Tibial nerve (tissue), 4 donors: ENCODE measurements around the gene PXT1. TPM values are rescaled to one million over a fixed set of nuclear protein-coding genes. Genes with fewer than 3 reads are reported as not detected.

Source experiments
- DNase-seq, 2 donors: peaks; one replicate each; pipeline ENCODE4 v3.0.0-alpha.2; 2019; ENCODE audit warnings: low spot score in 2 of 2
- H3K27ac ChIP-seq, 4 donors: fragments of 200-600 bp; sonication (generic) in 3 of 4; one replicate each; pipeline ENCODE4 v1.5.1; 2017 to 2019; ENCODE audit warnings: mild to moderate bottlenecking in 1 of 4
- H3K27me3 ChIP-seq, 2 donors: fragments of 200-600 bp; sonication (generic) in 1 of 2; one replicate each; pipeline versions ENCODE4 v1.5.1 to v1.6.0; 2017 to 2019
- H3K36me3 ChIP-seq, 3 donors: fragments of 200-600 bp; sonication (generic); one replicate each; pipeline ENCODE4 v1.5.1; 2018 to 2019
- H3K4me1 ChIP-seq, 4 donors: fragments of 200-600 bp; sonication (generic) in 3 of 4; one replicate each; pipeline ENCODE4 v1.5.1; 2017 to 2019
- H3K4me3 ChIP-seq, 4 donors: fragments of 200-600 bp; sonication (generic) in 3 of 4; one replicate each; pipeline ENCODE4 v1.5.1; 2017 to 2019; ENCODE audit warnings: mild to moderate bottlenecking in 1 of 4, moderate library complexity in 1 of 4
- H3K9me3 ChIP-seq, 4 donors: fragments of 200-600 bp; sonication (generic) in 3 of 4; one replicate each; pipeline ENCODE4 v1.5.1; 2017 to 2019
- CTCF ChIP-seq, 5 experiments: fragments of 200-600 bp in 3 of 5; fragments of 450-650 bp in 2 of 5; sonication (generic) in 3 of 5; IDR thresholded peaks; one replicate each; pipeline ENCODE4 v1.5.1; 2016 to 2019; ENCODE audit warnings: antibody characterized with exemption in 5 of 5, mild to moderate bottlenecking in 3 of 5, moderate library complexity in 2 of 5
- EP300 ChIP-seq, 2 donors: sonication (generic); formaldehyde crosslinking; IDR thresholded peaks; one replicate each; pipeline ENCODE4 v1.6.1; 2017; ENCODE audit warnings: antibody characterized with exemption in 2 of 2, mild to moderate bottlenecking in 1 of 2
- WGBS, 2 donors: methylation state at CpG; one replicate each; pipeline ENCODE4 v1.1.5; 2018; 5-methylcytosine and 5-hydroxymethylcytosine counted together
- small RNA-seq: library from RNA; depleted of rRNA; stranded (forward); fragments of <200 nt; gene quantifications from one replicate; pipeline ENCODE3, GENCODE V24; 2016
- total RNA-seq, 4 donors: library from RNA; depleted of rRNA; stranded (reverse); fragments of >200 nt; gene quantifications; one replicate each; pipeline ENCODE4 v1.1.0, GENCODE V29; 2016

Gene PXT1
- total RNA-seq, 4 donors from 2014 or later = not detected

DNA sequence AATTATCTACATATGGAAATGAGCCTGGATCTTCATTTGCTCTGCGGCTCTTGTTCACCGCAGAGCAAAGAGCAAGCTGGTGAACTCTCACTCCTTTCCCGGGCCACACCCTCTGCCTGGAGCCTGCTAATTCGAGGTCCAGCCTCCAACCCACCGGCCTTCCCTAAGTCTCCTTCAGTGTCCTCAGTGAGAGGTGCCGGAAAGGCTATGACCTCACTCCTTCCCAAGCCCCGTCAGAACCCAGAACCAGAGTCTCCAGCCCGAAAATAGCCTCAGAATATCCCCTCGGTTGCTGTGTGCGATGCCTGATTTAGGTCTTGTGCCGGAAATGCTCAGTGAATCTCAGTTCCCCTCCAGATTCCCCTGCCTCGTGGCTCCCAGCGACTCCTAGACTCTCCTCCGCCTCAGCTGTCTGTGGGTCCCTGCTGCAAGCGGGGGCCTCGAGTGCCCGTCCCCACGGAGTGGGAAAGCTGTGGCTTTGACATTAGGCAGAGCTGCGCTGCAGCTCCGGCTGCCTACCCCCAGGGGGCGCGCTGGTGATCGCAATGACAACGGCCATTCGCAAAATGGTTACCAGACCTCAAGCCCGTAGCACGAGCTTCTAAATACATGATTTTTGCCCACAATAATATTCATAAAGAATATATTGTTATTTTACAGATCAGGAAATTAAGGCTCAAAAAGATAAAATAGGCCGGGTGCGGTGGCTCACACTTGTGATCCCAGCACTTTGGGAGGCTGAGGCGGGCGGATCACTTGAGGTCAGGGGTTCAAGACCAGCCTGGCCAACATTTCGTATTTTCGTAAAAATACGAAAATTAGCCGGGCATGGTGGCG is 101.8 kb downstream of the PXT1 start:
- Histone ChIP-seq H3K27ac (peak overlapping the region; percentile 70 to 87 (median 84)), H3K27me3 (no peaks in the 10 kb centered on the region), H3K4me3 (peak overlapping the region in 3 of 4 donors; percentile 10 to 34 (median 20)), H3K4me1 (peaks cover 0 to 25% (median 0%) of the 10 kb centered on the region in 4 donors), H3K9me3 (no peaks in the 10 kb centered on the region), H3K36me3 (no peaks in the 10 kb centered on the region)
- peak; percentile 77 to 86 for DNase-seq
- TF ChIP-seq CTCF (IDR thresholded peaks at IDR 0.05) = peak; percentile 92 to 95 (median 94)
- TF ChIP-seq EP300 (IDR thresholded peaks at IDR 0.05) = no peak
- 20 to 24% methylated on average over 36 of the region's 36 CpGs for WGBS, 2 donors

Small RNAs within 50 kb of the gene (small RNA-seq; reads per million reads assigned to genes)
- not detected for gene RN7SL502P

Other genes with a start within 250 kb of the PXT1 start
- gene BRPF3, start 246.1 kb downstream of the PXT1 start, total RNA-seq = 10 to 100 TPM; 18.4 to 32.7 (median 23.9) TPM
- gene PNPLA1, start 172.8 kb downstream of the PXT1 start, total RNA-seq = under 1 TPM in 2 of 4 donors, not detected in 2; 0.21 to 0.30 TPM
- gene BNIP5, start 106.0 kb downstream of the PXT1 start, total RNA-seq = not detected
- gene ETV7, start 55.2 kb downstream of the PXT1 start, total RNA-seq = 1 to 10 TPM in 3 of 4 donors, under 1 TPM in 1; 0.60 to 9.2 (median 2.9) TPM
- 10 to 100 TPM; 48.6 to 64.9 (median 51.8) TPM for gene KCTD20, start 146 bp upstream of the PXT1 start, total RNA-seq
- 10 to 100 TPM; 38.1 to 61.7 (median 49.1) TPM for gene STK38, start 104.6 kb upstream of the PXT1 start, total RNA-seq
- 100 to 1,000 TPM; 185 to 260 (median 221) TPM for gene SRSF3, start 151.5 kb upstream of the PXT1 start, total RNA-seq
- gene CDKN1A, start 235.9 kb upstream of the PXT1 start, total RNA-seq = 100 to 1,000 TPM; 112 to 142 (median 124) TPM